Measurements from ENCODE around the gene SAPCD1. TPM values are rescaled to one million over a fixed set of nuclear protein-coding genes. Genes with fewer than 3 reads are reported as not detected.

Gene SAPCD1
- total RNA-seq, 2 donors from 2014 or later = 1.7 to 8.9 TPM

GRCh38 chr6:31762878-31763618, 592 bp downstream of the SAPCD1 start:
- H3K36me3 ChIP-seq = no peaks in the 10 kb centered on the region
- H3K27me3 ChIP-seq = no peaks in the 10 kb centered on the region
- H3K9ac ChIP-seq (ENCODE audit: low read depth in 2 of 2, low read length in 2 of 2) = no peak overlapping the region
- no peak overlapping the region for H3K4me3 ChIP-seq
- no peak for DNase-seq
- H3K9me3 ChIP-seq = no peaks in the 10 kb centered on the region
- no peak overlapping the region for H3K27ac ChIP-seq
- no peaks in the 10 kb centered on the region for H3K4me1 ChIP-seq
- intact Hi-C loops (cut with DNase I) = loop anchor here (10.0 kb wide), 1 partner anchor 192 kb away; the partner anchor contains the start of genes NELFE and SKIC2
- no peak for TF ChIP-seq CTCF (IDR thresholded peaks at IDR 0.05)

- Histone ChIP-seq H3K27ac (no peak overlapping the region), H3K4me3 (no peak overlapping the region), H3K4me1 (no peaks in the 10 kb centered on the region), H3K9ac (ENCODE audit: low read depth in 2 of 2, low read length in 2 of 2) (no peak overlapping the region), H3K9me3 (no peaks in the 10 kb centered on the region), H3K27me3 (no peaks in the 10 kb centered on the region), H3K36me3 (no peaks in the 10 kb centered on the region)
- no peak for TF ChIP-seq CTCF (IDR thresholded peaks at IDR 0.05)
- no peak for DNase-seq
- intact Hi-C loops (cut with DNase I) = loop anchor here (10.0 kb wide), 1 partner anchor 191 kb away; the partner anchor contains the start of genes NELFE and SKIC2
These were observed 1.1 kb downstream of the SAPCD1 start for GRCh38 chr6:31763619-31763940.

- no peaks in the 10 kb centered on the region for H3K27me3 ChIP-seq
- no peak overlapping the region for H3K9ac ChIP-seq (ENCODE audit: low read depth in 2 of 2, low read length in 2 of 2)
- H3K4me3 ChIP-seq = no peak overlapping the region
- no peak overlapping the region for H3K27ac ChIP-seq
- no peak for DNase-seq
- intact Hi-C loops (cut with DNase I) = loop anchor here (10.0 kb wide), 1 partner anchor 191 kb away; the partner anchor contains the start of genes NELFE and SKIC2
- TF ChIP-seq CTCF (IDR thresholded peaks at IDR 0.05) = no peak
- H3K36me3 ChIP-seq = no peaks in the 10 kb centered on the region
- H3K9me3 ChIP-seq = no peaks in the 10 kb centered on the region
- no peaks in the 10 kb centered on the region for H3K4me1 ChIP-seq
These were observed 1.7 kb downstream of the SAPCD1 start for GRCh38 chr6:31764198-31764597.

- DNase-seq = no peak
- TF ChIP-seq CTCF (IDR thresholded peaks at IDR 0.05) = no peak
- H3K36me3 ChIP-seq = no peaks in the 10 kb centered on the region
- no peaks in the 10 kb centered on the region for H3K9me3 ChIP-seq
- no peak overlapping the region for H3K9ac ChIP-seq (ENCODE audit: low read depth in 2 of 2, low read length in 2 of 2)
- intact Hi-C loops (cut with DNase I) = loop anchor here (5.0 to 10.0 kb wide), 2 partner anchors 83 to 189 kb away; partner anchors contain the start of genes LY6G5C, NELFE and SKIC2
- no peak overlapping the region for H3K4me3 ChIP-seq
- H3K4me1 ChIP-seq = no peaks in the 10 kb centered on the region
- no peak overlapping the region for H3K27ac ChIP-seq
- H3K27me3 ChIP-seq = no peaks in the 10 kb centered on the region
These were observed 3.1 kb downstream of the SAPCD1 start for GRCh38 chr6:31765559-31765909.

- peak overlapping the region in 1 of 2 donors; percentile 43 for H3K9ac ChIP-seq (ENCODE audit: low read depth in 2 of 2, low read length in 2 of 2)
- intact Hi-C loops (cut with DNase I) = loop anchor here (5.0 to 10.0 kb wide), 2 partner anchors 84 to 189 kb away; partner anchors contain the start of genes LY6G5C, NELFE and SKIC2
- no peaks in the 10 kb centered on the region for H3K27me3 ChIP-seq
- TF ChIP-seq CTCF (IDR thresholded peaks at IDR 0.05) = no peak
- peak; percentile 44 for DNase-seq
- peak overlapping the region; percentile 15 for H3K4me3 ChIP-seq
- H3K4me1 ChIP-seq = no peaks in the 10 kb centered on the region
- no peak overlapping the region for H3K27ac ChIP-seq
- H3K36me3 ChIP-seq = no peaks in the 10 kb centered on the region
- no peaks in the 10 kb centered on the region for H3K9me3 ChIP-seq
These were observed 3.7 kb downstream of the SAPCD1 start for GRCh38 chr6:31765910-31766794.
